HUDEP-2 (cell line): ENCODE results near the gene WDR6.
"Not testable (repeated sequence)": the region's sequence is repeated elsewhere in the genome, so short reads cannot be mapped to it uniquely, and the experiment has no call there.

Experiments
- DNase-seq, 76 experiments: peaks; one replicate each; lab custom pipeline; 2025; ENCODE audit not compliant: unreplicated experiment in 76 of 76; lab: John Stamatoyannopoulos, UW

Gene WDR6

DNA sequence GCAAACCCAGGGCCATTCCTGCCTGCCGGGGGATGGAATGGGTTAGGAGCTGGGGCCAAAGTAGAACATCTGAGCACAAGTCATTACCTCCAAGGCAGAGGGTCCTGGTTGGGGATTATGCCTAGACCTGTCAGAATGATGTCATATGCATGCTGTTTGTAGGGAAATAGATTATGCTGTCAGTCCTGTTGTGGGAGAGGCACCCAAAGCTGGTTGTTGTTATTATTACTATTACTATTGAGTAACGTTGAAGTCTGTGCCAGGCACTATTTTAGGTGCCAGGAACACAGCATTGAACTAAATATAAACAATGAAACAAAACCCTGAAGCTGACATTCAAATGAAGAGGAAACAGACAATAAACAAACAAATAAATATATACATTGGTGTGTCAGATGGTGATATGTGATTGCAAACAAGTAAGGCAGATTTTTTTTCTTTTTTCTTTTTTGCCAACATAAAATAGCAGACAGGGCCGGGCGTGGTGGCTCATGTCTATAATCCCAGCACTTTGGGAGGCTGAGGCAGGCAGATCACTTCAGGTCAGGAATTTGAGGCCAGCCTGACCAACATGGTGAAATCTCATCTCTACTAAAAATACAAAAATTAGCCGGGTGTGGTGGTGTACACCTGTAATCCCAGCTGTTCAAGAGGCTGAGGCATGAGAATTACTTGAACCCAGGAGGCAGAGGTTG, 15.2 kb upstream of the WDR6 start:
- no peak for DNase-seq

DNA sequence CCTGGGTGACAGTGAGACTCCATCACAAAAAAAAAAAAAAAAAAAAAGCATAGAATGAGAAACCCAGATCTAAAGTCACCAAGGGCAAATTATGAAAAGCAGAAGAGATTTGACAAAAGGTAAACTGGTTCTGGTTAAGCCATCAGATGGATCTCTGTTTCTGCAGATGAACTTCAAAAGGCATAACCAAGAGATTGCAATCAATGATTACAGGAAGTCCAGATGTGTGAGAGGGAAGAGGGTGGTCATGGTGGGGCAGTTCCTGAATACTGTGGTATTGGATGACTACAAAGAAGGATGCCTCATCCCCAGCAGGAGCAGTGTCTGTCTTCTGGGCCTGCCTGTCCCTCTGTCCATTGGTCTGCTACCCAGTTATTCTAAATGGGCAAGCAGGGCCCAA, 13.4 kb upstream of the WDR6 start:
- no peak for DNase-seq

DNA sequence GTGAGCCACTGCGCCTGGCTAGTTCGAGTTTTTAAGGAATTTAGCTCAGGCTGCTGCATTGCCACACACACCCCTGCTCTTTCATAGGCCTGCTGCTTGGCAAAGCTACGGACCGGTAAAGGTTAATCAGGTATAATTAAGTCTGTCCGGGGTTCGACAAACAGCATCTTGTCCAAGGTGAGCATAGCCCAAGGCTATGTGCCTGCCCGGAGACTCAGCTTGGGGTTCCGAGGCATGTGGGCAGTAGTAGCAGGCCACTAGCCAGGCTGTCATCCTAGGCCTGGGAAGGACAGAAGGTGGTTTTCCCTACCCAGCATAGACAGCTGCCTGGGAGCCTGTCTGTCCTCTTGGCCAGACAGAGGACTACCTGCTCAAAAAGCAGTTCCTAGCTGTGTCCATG, 10.6 kb upstream of the WDR6 start:
- no peak for DNase-seq

DNA sequence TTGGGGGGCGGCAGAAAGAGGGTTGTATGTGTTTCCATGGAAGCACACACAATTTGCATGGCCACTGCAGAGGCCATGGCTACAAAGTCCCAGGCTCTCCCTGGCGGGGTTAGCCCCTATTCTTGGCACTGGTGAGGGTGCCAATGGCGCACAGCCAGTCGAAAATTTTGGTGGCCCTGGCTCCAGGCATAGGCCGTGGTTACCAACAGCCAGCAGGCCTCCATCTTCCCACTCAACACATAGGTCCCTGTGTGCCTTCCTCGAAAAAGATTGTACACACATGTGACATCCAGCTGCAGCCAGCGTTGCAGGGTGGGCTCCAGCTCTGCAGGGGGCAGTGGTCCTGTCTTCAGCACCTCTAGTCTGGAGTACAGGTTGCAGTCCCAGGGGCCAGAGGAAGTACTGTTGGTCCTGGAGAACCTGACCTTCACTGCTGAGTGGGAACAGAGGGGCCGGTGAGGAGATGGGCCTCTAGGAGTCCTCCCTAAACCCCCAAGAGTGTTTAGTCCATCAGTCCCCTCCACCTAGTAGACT, 10.0 kb upstream of the WDR6 start:
- no peak for DNase-seq

DNA sequence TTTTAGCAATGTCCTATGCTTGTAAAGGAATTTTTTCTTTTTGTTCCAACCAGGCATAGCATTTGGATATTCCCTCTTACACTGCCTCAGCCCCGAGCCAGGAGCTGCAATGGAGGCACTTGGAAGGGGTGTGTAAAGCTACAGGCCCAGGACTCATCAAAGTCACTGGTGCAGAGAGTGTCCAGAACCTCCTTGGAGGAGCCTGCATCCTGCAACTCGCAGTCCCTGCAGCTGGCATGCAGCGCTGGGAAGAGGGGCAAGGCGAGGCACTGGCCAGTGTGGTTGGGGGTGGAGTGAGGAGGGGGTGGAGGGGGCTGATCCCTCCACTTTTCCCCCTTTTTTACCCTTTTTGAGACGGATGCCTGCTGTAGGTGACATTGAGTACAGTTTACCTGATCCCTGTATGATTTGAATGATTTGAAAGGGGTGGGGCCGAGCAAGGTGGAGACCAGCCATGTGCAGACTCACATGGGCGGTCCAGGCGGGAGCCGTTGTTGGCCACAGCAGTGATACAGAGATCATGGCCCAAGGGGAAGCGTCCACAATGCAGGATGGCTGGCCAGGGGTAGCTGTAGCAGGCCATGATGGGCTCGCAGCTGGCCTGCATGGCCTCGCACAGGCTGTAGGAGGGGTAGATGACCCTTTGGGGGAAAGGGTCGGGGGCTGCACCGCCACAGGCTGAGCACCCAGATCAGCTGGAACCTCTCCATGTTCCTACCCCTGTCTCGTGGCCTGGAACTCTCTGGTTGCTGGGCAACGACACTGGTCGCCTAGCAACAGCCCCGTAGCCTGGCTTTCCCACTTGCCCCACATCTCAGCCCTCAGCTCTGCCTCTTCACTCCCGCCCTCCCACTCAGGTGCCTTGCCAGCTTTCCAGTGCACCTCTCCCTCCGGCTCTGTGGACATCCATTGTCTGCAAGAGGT, 9.2 kb upstream of the WDR6 start:
- no peak for DNase-seq

DNA sequence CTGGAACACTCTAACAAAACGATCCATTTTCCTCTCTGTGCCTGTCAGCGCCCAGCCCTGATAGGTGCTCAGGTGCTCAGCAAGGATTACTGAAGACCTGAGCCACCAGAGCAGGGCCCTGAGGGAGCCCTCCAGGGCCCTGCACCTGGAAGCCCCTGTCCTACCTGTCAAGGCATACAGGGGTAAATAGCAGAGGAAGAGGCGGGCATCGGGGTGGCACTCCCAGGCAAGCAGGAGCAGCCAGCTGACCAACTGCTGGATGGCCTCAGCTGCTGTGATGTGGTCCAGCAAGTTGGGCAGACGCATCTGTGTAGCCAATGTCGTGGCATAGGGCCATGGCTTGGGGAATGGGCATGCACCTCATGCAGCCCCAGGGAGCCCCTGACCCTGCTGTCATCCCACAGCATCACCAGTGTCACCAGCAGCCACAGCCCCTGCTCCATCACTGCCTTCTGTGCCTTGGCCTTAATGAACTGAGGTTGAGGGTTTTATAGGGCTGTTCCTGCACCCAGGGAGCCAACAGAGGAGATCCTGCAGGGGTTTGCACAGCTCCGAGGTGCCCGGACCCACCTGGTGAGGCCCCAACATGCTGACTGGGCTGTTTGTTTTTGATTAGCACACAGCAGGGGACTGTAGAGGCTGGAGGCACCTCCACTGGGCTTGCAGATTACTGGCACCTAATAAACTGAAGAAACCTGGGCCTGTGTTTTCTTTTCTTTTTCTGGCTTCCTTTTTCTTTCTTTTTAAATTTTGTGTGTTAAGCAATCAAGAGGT, 7.9 kb upstream of the WDR6 start:
- no peak for DNase-seq

DNA sequence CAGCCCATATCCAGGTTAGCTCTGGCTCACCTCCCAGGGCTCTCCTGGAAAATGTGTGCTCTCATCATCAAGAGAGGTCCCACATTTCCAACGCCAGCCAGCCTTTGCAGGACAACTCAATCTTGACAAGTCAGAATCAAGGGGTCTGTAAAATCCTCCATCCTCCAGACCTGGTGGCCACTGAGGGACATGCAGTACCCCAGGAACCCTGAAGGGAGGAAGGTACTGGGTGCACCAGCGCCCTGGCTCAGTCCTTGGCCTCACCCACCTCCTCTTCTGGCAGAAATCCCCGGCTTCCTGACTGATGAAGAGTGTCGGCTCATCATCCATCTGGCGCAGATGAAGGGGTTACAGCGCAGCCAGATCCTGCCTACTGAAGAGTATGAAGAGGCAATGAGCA, 6.0 kb upstream of the WDR6 start:
- DNase-seq, result no peak

DNA sequence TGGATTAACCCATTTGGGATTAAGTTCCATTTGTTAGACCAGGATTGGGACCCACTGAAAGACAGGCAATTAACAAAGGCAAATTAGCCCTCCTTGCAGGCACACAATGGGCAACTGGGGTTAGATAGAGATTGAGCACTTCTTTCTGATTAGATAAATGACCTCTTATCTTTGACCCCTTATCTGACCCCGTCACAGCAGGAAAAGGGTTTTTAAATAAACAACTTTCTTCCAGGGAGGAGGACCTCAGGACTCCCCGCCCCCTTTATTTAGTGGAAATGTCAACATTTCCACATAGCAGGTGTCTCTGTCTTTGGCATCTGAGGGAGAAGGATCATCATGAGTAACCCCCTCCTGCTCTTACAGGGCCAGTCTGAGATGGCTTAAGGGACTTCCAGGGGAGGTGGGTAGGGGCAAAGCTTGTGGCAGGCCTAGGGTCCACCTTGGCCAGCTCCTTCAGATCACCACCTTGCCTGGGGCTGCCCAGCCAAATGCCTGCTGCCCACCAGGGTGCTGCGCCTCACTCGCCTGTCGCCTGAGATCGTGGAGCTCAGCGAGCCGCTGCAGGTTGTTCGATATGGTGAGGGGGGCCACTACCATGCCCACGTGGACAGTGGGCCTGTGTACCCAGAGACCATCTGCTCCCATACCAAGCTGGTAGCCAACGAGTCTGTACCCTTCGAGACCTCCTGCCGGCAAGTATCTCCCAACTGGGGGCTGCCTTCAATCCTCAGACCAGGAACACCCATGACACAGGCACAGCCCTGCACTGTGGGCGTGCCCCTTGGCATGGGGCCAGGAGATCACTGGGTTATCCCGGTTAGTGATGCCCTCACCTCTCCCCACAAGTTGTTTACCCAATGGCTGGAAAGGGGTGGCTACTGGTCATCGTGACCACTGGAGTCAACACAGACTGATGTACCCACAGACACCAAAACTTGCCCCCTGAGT, 2.6 kb upstream of the WDR6 start:
- peak in 71 of 76 experiments; percentile 13 to 84 (median 66) for DNase-seq

DNA sequence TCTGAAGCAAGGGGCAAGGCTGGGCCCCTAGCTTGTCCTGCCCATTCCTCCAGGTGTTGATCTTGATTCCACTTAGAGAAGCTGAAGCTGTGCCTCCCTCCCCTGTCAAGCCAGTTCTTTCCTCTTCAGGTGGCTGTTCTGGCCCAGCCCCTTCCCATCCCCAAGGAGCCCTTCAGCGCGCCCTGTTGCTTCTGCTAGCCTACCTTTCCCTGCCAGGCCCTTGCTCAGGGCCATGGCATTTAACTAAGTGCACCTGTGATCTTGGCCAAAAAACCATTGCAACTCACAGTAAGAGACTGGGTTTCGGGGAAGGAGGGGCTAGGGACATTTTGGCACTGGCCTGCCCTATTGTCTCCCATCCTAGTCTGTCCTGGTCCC, 1.9 kb upstream of the WDR6 start:
- DNase-seq, result no peak

DNA sequence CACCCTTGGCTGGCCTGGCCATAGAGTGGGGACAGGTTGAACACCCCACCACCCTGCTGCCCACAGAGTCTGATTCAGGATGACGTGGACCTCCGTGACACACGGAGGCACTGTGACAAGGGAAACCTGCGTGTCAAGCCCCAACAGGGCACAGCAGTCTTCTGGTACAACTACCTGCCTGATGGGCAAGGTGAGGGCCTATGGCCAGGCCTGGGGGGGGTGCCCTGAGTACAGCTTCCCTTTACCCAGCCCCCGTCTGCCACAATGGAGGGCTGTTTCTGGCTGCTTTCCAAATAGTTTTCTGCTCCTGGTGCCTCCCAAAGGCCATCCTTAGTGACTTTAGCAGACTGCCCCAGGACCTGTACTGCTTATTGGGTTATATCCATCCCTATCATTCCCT, 1.2 kb upstream of the WDR6 start:
- DNase-seq, result no peak

DNA sequence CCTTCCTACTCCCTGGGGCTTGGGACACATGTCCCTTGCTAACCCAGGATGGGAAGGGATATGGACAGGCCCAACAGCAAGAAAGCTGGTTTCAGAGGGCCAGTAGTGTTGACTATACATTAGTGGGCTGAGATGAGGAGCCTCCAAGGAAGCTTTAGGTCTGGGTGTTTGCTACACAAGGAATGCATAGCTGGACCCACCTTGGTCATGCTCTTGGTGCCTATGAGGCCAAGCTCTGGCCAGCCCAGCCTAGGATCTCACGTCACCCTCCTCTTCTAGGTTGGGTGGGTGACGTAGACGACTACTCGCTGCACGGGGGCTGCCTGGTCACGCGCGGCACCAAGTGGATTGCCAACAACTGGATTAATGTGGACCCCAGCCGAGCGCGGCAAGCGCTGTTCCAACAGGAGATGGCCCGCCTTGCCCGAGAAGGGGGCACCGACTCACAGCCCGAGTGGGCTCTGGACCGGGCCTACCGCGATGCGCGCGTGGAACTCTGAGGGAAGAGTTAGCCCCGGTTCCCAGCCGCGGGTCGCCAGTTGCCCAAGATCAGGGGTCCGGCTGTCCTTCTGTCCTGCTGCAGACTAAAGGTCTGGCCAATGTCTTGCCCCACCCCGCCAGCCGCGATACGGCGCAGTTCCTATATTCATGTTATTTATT, 653 bp upstream of the WDR6 start:
- DNase-seq, result peak in 2 of 76 experiments; percentile 28 to 30

DNA sequence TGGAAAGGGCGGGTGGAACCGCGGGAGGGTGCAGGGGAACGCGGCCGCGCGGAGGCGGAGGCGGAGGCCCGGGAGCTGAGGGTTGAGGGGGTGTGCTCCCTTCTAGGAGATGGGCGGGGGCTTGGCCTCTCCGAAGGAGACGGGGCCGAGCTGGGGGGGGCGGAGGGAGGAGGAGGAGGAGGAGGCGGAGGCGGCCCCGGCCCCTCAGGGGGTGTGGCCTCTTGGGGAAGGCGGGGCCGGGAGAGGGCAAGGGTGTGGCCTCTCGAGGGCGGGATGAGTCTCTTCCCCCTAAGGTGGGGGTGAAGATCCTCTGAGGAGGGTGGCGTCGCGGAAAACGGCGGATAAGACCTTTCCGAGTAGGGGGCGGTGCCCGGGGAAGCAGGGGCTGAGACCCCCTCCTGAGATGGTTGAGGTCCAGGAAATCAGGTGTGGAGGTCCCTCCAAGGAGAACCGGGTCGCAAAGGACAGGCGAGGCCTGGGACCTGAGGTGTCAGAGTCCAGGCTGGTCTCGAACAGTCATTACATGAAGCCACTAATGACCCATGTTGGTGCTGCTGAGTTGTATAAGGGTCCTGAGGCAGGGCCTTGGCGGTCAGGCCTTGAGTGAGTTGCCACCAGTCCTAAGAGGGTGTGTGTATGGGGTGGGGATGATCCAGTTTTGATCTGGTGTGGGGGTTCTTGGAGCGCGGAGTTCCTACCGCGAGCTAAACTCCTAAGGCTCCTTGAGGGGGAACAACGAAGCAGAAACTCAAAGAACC, 759 bp downstream of the WDR6 start:
- DNase-seq, result peak in 74 of 76 experiments; percentile 51 to 98 (median 92)

DNA sequence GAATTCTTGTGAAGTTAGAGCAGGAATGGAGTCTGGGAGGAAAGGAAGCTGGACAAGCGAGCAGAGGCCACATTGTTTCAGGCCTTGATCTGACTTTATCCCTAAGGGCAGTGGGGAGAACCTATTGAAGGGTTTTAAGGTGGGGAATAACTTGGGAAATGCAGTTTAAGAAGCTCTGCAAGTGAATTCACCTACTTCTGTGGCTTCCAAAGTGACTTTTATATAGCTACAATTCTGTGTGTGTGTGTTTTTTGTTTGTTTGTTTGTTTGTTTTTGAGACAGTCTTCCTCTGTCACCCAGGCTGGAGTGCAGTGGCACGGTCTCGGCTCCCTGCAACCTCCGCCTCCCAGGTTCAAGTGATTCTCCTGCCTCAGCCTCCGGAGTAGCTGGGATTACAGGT, 1.4 kb downstream of the WDR6 start:
- DNase-seq, result not testable (repeated sequence)

DNA sequence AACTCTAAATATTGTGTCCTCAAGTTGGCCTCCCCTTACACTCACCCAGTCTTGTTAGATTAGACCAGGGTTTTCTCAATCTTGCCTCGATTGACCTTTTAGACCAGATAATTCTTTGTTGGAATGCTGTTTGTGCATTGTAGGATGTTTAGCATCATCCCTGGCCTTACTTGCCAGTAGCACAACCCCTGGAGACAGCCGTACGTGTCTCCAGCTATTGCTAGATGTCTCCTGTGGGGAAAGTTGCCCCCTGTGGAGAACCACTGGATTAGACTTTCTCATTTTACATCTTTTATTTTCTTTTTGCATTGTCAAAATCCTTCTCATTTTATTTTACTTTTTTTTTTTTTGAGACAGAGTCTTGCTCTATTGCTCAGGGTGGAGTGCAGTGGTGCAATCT, 2.2 kb downstream of the WDR6 start:
- DNase-seq, result no peak

DNA sequence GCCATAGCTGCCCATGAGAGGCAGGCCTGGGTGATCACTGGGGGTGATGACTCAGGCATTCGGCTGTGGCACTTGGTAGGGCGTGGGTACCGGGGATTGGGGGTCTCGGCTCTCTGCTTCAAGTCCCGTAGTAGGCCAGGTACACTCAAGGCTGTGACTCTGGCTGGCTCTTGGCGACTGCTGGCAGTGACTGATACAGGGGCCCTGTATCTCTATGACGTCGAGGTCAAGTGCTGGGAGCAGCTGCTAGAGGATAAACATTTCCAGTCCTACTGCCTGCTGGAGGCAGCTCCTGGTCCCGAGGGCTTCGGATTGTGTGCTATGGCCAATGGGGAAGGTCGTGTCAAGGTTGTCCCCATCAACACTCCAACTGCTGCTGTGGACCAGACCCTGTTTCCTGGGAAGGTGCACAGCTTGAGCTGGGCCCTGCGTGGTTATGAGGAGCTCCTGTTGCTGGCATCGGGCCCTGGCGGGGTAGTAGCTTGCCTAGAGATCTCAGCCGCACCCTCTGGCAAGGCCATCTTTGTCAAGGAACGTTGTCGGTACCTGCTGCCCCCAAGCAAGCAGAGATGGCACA, 5.3 kb downstream of the WDR6 start:
- DNase-seq, result peak in 4 of 76 experiments; percentile 3 to 30 (median 12)

DNA sequence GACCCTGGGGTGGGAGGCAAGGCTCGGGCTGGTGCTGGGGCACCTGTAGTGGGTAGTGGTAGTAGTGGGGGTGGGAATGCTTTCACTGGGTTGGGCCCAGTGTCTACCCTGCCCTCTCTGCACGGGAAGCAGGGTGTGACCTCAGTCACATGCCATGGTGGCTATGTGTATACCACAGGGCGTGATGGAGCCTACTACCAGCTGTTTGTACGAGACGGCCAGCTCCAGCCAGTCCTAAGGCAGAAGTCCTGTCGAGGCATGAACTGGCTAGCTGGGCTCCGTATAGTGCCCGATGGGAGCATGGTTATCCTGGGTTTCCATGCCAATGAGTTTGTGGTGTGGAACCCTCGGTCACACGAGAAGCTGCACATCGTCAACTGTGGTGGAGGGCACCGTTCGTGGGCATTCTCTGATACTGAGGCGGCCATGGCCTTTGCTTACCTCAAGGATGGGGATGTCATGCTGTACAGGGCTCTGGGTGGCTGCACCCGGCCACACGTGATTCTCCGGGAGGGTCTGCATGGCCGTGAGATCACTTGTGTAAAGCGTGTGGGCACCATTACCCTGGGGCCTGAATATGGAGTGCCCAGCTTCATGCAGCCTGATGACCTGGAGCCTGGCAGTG, 6.0 kb downstream of the WDR6 start:
- DNase-seq, result peak in 7 of 76 experiments; percentile 6 to 31 (median 22)

DNA sequence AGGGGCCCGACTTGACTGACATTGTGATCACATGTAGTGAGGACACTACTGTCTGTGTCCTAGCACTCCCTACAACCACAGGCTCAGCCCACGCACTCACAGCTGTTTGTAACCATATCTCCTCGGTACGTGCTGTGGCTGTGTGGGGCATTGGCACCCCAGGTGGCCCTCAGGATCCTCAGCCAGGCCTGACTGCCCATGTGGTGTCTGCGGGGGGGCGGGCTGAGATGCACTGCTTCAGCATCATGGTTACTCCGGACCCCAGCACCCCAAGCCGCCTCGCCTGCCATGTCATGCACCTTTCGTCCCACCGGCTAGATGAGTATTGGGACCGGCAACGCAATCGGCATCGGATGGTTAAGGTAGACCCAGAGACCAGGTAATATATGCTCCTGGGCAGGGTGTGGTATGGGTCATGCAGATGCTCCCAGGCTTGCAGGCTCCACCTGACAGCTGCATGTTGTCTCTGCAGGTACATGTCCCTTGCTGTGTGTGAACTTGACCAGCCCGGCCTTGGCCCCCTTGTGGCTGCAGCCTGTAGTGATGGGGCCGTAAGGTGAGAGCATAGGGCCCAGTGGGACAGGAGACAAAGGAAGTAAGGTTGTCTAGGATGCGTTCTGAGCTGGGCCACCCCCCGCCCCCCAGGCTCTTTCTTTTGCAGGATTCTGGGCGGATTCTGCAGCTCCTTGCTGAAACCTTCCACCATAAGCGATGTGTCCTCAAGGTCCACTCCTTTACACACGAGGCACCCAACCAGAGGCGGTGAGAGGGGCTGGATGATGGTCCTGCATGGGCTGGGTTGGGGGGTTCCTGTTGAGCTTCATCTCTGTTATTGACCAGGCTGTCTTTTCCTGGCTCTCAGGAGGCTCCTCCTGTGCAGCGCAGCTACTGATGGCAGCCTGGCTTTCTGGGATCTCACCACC, 6.8 kb downstream of the WDR6 start:
- peak in 51 of 76 experiments; percentile 19 to 80 (median 44) for DNase-seq
